Measurements from ENCODE around the gene SMIM32.

Gene SMIM32

GRCh38 chr5:136197462-136198142 is 4.6 kb upstream of the SMIM32 start:
- no peak overlapping the region for H3K4me3 ChIP-seq (IDR thresholded peaks at IDR 0.05; ENCODE audit: insufficient read depth, low read depth, low read length)
- no peaks in the 10 kb centered on the region for H3K4me1 ChIP-seq (ENCODE audit: low read depth, poor library complexity, severe bottlenecking)
- no peaks in the 10 kb centered on the region for H3K36me3 ChIP-seq (ENCODE audit: insufficient read depth)
- TF ChIP-seq CTCF (conservative IDR thresholded peaks at IDR 0.05; ENCODE audit: low read depth, low read length) = no peak
- no peak overlapping the region for H2AFZ ChIP-seq (ENCODE audit: low read depth)
- H3K4me2 ChIP-seq = no peak overlapping the region
- H3K27me3 ChIP-seq (ENCODE audit: insufficient read depth, low read depth) = no peaks in the 10 kb centered on the region
- no peak overlapping the region for H3K9ac ChIP-seq
- no peaks in the 10 kb centered on the region for H4K20me1 ChIP-seq (ENCODE audit: insufficient read depth)
- no peak overlapping the region for H3K27ac ChIP-seq
- H3K79me2 ChIP-seq (ENCODE audit: insufficient read depth, low read depth) = no peaks in the 10 kb centered on the region

GRCh38 chr5:136195971-136196820 is 3.2 kb upstream of the SMIM32 start:
- Histone ChIP-seq H3K27ac (no peak overlapping the region), H3K9ac (no peak overlapping the region), H3K4me2 (no peak overlapping the region), H3K4me3 (IDR thresholded peaks at IDR 0.05; ENCODE audit: insufficient read depth, low read depth, low read length) (no peak overlapping the region), H3K36me3 (ENCODE audit: insufficient read depth) (no peaks in the 10 kb centered on the region), H3K79me2 (ENCODE audit: insufficient read depth, low read depth) (no peaks in the 10 kb centered on the region), H4K20me1 (ENCODE audit: insufficient read depth) (no peaks in the 10 kb centered on the region), H3K27me3 (ENCODE audit: insufficient read depth, low read depth) (no peaks in the 10 kb centered on the region), H3K4me1 (ENCODE audit: low read depth, poor library complexity, severe bottlenecking) (no peaks in the 10 kb centered on the region), H2AFZ (ENCODE audit: low read depth) (no peak overlapping the region)
- no peak for TF ChIP-seq CTCF (conservative IDR thresholded peaks at IDR 0.05; ENCODE audit: low read depth, low read length)

GRCh38 chr5:136194576-136194975 is 1.6 kb upstream of the SMIM32 start:
- Histone ChIP-seq H3K4me1 (ENCODE audit: low read depth, poor library complexity, severe bottlenecking) (no peaks in the 10 kb centered on the region), H3K27ac (no peak overlapping the region), H3K79me2 (ENCODE audit: insufficient read depth, low read depth) (no peaks in the 10 kb centered on the region), H3K4me2 (no peak overlapping the region), H4K20me1 (ENCODE audit: insufficient read depth) (no peaks in the 10 kb centered on the region), H3K27me3 (ENCODE audit: insufficient read depth, low read depth) (no peaks in the 10 kb centered on the region), H3K9ac (no peak overlapping the region), H3K4me3 (IDR thresholded peaks at IDR 0.05; ENCODE audit: insufficient read depth, low read depth, low read length) (no peak overlapping the region), H3K36me3 (ENCODE audit: insufficient read depth) (no peaks in the 10 kb centered on the region), H2AFZ (ENCODE audit: low read depth) (no peak overlapping the region)
- TF ChIP-seq CTCF (conservative IDR thresholded peaks at IDR 0.05; ENCODE audit: low read depth, low read length) = no peak

GRCh38 chr5:136193322-136193935 is 467 bp upstream of the SMIM32 start:
- no peaks in the 10 kb centered on the region for H3K27me3 ChIP-seq (ENCODE audit: insufficient read depth, low read depth)
- no peaks in the 10 kb centered on the region for H3K4me1 ChIP-seq (ENCODE audit: low read depth, poor library complexity, severe bottlenecking)
- H3K4me2 ChIP-seq = no peak overlapping the region
- H2AFZ ChIP-seq (ENCODE audit: low read depth) = no peak overlapping the region
- no peaks in the 10 kb centered on the region for H3K36me3 ChIP-seq (ENCODE audit: insufficient read depth)
- no peak overlapping the region for H3K27ac ChIP-seq
- no peaks in the 10 kb centered on the region for H4K20me1 ChIP-seq (ENCODE audit: insufficient read depth)
- H3K79me2 ChIP-seq (ENCODE audit: insufficient read depth, low read depth) = no peaks in the 10 kb centered on the region
- H3K9ac ChIP-seq = no peak overlapping the region
- H3K4me3 ChIP-seq (IDR thresholded peaks at IDR 0.05; ENCODE audit: insufficient read depth, low read depth, low read length) = no peak overlapping the region
- TF ChIP-seq CTCF (conservative IDR thresholded peaks at IDR 0.05; ENCODE audit: low read depth, low read length) = no peak

Data from KMS-11 (cell line).